ENCODE results near the gene DVL3.
"Not testable (repeated sequence)": the region's sequence is repeated elsewhere in the genome, so short reads cannot be mapped to it uniquely, and the experiment has no call there.

The DVL3 gene

GRCh38 chr3:184142199-184142598 is 13.0 kb upstream of the DVL3 start:
- CTCF ChIA-PET, result no interaction called here
- H3K9me3 Mint-ChIP-seq, result no peaks in the 10 kb centered on the region
- peaks cover 49% of the 10 kb centered on the region for H3K36me3 Mint-ChIP-seq
- H3K27ac Mint-ChIP-seq, result no peak overlapping the region
- H3K4me1 Mint-ChIP-seq, result peaks cover 8% of the 10 kb centered on the region
- no peaks in the 10 kb centered on the region for H3K27me3 Mint-ChIP-seq
- no peak overlapping the region for H3K4me3 Mint-ChIP-seq
- no peak for DNase-seq

GRCh38 chr3:184143327-184143726 is 11.8 kb upstream of the DVL3 start:
- CTCF ChIA-PET, result no interaction called here

GRCh38 chr3:184144505-184144904 is 10.7 kb upstream of the DVL3 start:
- no peaks in the 10 kb centered on the region for H3K27me3 Mint-ChIP-seq
- no peaks in the 10 kb centered on the region for H3K4me1 Mint-ChIP-seq
- no peak for DNase-seq
- H3K4me3 Mint-ChIP-seq, result no peak overlapping the region
- CTCF ChIA-PET, result interaction anchor here (0.7 to 3.4 kb wide), 4 partner anchors 15 to 105 kb away, joined by 3 to 15 read pairs (median 4); partner anchors contain the start of gene EEF1AKMT4
- no peaks in the 10 kb centered on the region for H3K9me3 Mint-ChIP-seq
- H3K27ac Mint-ChIP-seq, result no peak overlapping the region
- peaks cover 41% of the 10 kb centered on the region for H3K36me3 Mint-ChIP-seq

More at GRCh38 chr3:184143327-184143726, 11.8 kb upstream of the DVL3 start:
- Mint-ChIP-seq H3K9me3 (no peaks in the 10 kb centered on the region), H3K27ac (no peak overlapping the region), H3K4me3 (no peak overlapping the region), H3K36me3 (peaks cover 41% of the 10 kb centered on the region), H3K27me3 (no peaks in the 10 kb centered on the region), H3K4me1 (no peaks in the 10 kb centered on the region)
- DNase-seq, result no peak

- CTCF ChIA-PET, result interaction anchor here (0.7 to 3.4 kb wide), 6 partner anchors 10 to 105 kb away, joined by 3 to 15 read pairs (median 4); partner anchors contain the start of genes DVL3 and EEF1AKMT4
- DNase-seq, result peak; percentile 54
- H3K36me3 Mint-ChIP-seq, result peaks cover 39% of the 10 kb centered on the region
- no peaks in the 10 kb centered on the region for H3K9me3 Mint-ChIP-seq
- H3K4me3 Mint-ChIP-seq, result no peak overlapping the region
- H3K27ac Mint-ChIP-seq, result no peak overlapping the region
- peaks cover 4% of the 10 kb centered on the region for H3K27me3 Mint-ChIP-seq
- no peaks in the 10 kb centered on the region for H3K4me1 Mint-ChIP-seq
Observed at GRCh38 chr3:184145111-184145524, 10.1 kb upstream of the DVL3 start.

- CTCF ChIA-PET, result interaction anchor here (0.9 to 3.4 kb wide), 5 partner anchors 9 to 143 kb away, joined by 3 to 15 read pairs (median 4); partner anchors contain the start of genes DVL3 and EEF1AKMT4
- H3K27ac Mint-ChIP-seq, result no peak overlapping the region
- H3K9me3 Mint-ChIP-seq, result no peaks in the 10 kb centered on the region
- H3K4me3 Mint-ChIP-seq, result no peak overlapping the region
- no peak for DNase-seq
- H3K27me3 Mint-ChIP-seq, result peaks cover 4% of the 10 kb centered on the region
- H3K36me3 Mint-ChIP-seq, result peaks cover 32% of the 10 kb centered on the region
- no peaks in the 10 kb centered on the region for H3K4me1 Mint-ChIP-seq
Observed at GRCh38 chr3:184145751-184146270, 9.4 kb upstream of the DVL3 start.

- DNase-seq, result no peak
- Mint-ChIP-seq H3K27me3 (peaks cover 4% of the 10 kb centered on the region), H3K27ac (no peak overlapping the region), H3K4me3 (no peak overlapping the region), H3K36me3 (peaks cover 10% of the 10 kb centered on the region), H3K4me1 (no peaks in the 10 kb centered on the region), H3K9me3 (no peaks in the 10 kb centered on the region)
- CTCF ChIA-PET, result no interaction called here
Observed at GRCh38 chr3:184148076-184148475, 7.1 kb upstream of the DVL3 start.

GRCh38 chr3:184149123-184149522 is 6.1 kb upstream of the DVL3 start:
- no peaks in the 10 kb centered on the region for H3K4me1 Mint-ChIP-seq
- H3K4me3 Mint-ChIP-seq, result no peak overlapping the region
- H3K27ac Mint-ChIP-seq, result no peak overlapping the region
- H3K9me3 Mint-ChIP-seq, result no peaks in the 10 kb centered on the region
- H3K36me3 Mint-ChIP-seq, result peaks cover 2% of the 10 kb centered on the region
- no peak for DNase-seq
- CTCF ChIA-PET, result interaction anchor here (1.0 kb wide), 1 partner anchor 100 kb away, joined by 3 read pairs; the partner anchor contains the start of gene EEF1AKMT4
- H3K27me3 Mint-ChIP-seq, result peaks cover 4% of the 10 kb centered on the region

- H3K4me1 Mint-ChIP-seq, H3K27me3 Mint-ChIP-seq, H3K36me3 Mint-ChIP-seq, CTCF ChIA-PET, H3K4me3 Mint-ChIP-seq, DNase-seq, H3K27ac Mint-ChIP-seq, H3K9me3 Mint-ChIP-seq: not testable (repeated sequence)
Observed at GRCh38 chr3:184149770-184150169, 5.4 kb upstream of the DVL3 start.

GRCh38 chr3:184155644-184156521 is 706 bp downstream of the DVL3 start:
- Mint-ChIP-seq H3K4me1 (peaks cover 33% of the 10 kb centered on the region), H3K27me3 (no peaks in the 10 kb centered on the region), H3K36me3 (peaks cover 3% of the 10 kb centered on the region), H3K4me3 (peak overlapping the region; percentile 97), H3K27ac (peak overlapping the region; percentile 79), H3K9me3 (no peaks in the 10 kb centered on the region)
- peak; percentile 62 for DNase-seq
- CTCF ChIA-PET, result interaction anchor here (1.0 to 1.5 kb wide), 5 partner anchors 9 to 252 kb away, joined by 3 to 5 read pairs (median 3); partner anchors contain the start of gene EEF1AKMT4

- peak overlapping the region; percentile 97 for H3K4me3 Mint-ChIP-seq
- peaks cover 5% of the 10 kb centered on the region for H3K36me3 Mint-ChIP-seq
- no peaks in the 10 kb centered on the region for H3K27me3 Mint-ChIP-seq
- CTCF ChIA-PET, result interaction anchor here (1.1 to 1.5 kb wide), 2 partner anchors 10 to 93 kb away, joined by 3 read pairs; partner anchors contain the start of gene EEF1AKMT4
- DNase-seq, result no peak
- H3K27ac Mint-ChIP-seq, result peak overlapping the region; percentile 79
- H3K9me3 Mint-ChIP-seq, result no peaks in the 10 kb centered on the region
- peaks cover 33% of the 10 kb centered on the region for H3K4me1 Mint-ChIP-seq
Observed at GRCh38 chr3:184156522-184156955, 1.4 kb downstream of the DVL3 start.

GRCh38 chr3:184157206-184157605 is 2.0 kb downstream of the DVL3 start:
- DNase-seq, result no peak
- H3K9me3 Mint-ChIP-seq, result no peaks in the 10 kb centered on the region
- peaks cover 8% of the 10 kb centered on the region for H3K36me3 Mint-ChIP-seq
- H3K27ac Mint-ChIP-seq, result no peak overlapping the region
- no peaks in the 10 kb centered on the region for H3K27me3 Mint-ChIP-seq
- peaks cover 33% of the 10 kb centered on the region for H3K4me1 Mint-ChIP-seq
- peak overlapping the region; percentile 97 for H3K4me3 Mint-ChIP-seq
- CTCF ChIA-PET, result interaction anchor here (1.5 kb wide), 1 partner anchor 10 kb away, joined by 3 read pairs; no protein-coding TSS in a partner anchor

GRCh38 chr3:184158404-184158803 is 3.2 kb downstream of the DVL3 start:
- CTCF ChIA-PET, result no interaction called here
- Mint-ChIP-seq H3K27me3 (no peaks in the 10 kb centered on the region), H3K36me3 (peaks cover 9% of the 10 kb centered on the region), H3K9me3 (no peaks in the 10 kb centered on the region), H3K4me3 (no peak overlapping the region), H3K4me1 (peaks cover 33% of the 10 kb centered on the region), H3K27ac (no peak overlapping the region)
- DNase-seq, result no peak

GRCh38 chr3:184160456-184160855 is 5.3 kb downstream of the DVL3 start:
- no peak for DNase-seq
- Mint-ChIP-seq H3K27me3 (no peaks in the 10 kb centered on the region), H3K36me3 (peaks cover 20% of the 10 kb centered on the region), H3K4me1 (peaks cover 30% of the 10 kb centered on the region), H3K4me3 (no peak overlapping the region), H3K9me3 (no peaks in the 10 kb centered on the region), H3K27ac (no peak overlapping the region)
- CTCF ChIA-PET, result no interaction called here

- H3K27ac Mint-ChIP-seq, H3K27me3 Mint-ChIP-seq, H3K4me3 Mint-ChIP-seq, H3K9me3 Mint-ChIP-seq, DNase-seq, CTCF ChIA-PET: not testable (repeated sequence)
- H3K36me3 Mint-ChIP-seq, result peaks cover 27% of the 10 kb centered on the region
- H3K4me1 Mint-ChIP-seq, result peaks cover 13% of the 10 kb centered on the region
Observed at GRCh38 chr3:184162571-184163070, 7.4 kb downstream of the DVL3 start.

Data from activated naive CD4-positive, alpha-beta T cell treated with anti-CD3 and anti-CD28 coated beads, Interleukin-2, amount 10 ng/mL, durations not matched to agents 7 days and 5 days (primary cell).